HL-60 (cell line): ENCODE results near the gene AR.

ENCODE experiments used
- DNase-seq, 2 experiments: peaks; one replicate each; pipeline ENCODE4 v3.0.0-alpha.2; 2010 to 2020; ENCODE audit warnings: low read depth in 1 of 2, low spot score in 1 of 2
- H3K27ac ChIP-seq: fragments of 250-450 bp; sonication (Bioruptor Pico); replicated peaks from 2 replicates; pipeline ENCODE4 v1.5.1; 2020; ENCODE audit warnings: mild to moderate bottlenecking, moderate library complexity
- H3K27me3 ChIP-seq: fragments of 250-450 bp; sonication (Bioruptor Pico); 2 replicates; pipeline ENCODE4 v1.5.1; 2021; ENCODE audit warnings: mild to moderate bottlenecking, moderate library complexity; ENCODE audit not compliant: insufficient read depth, poor library complexity, severe bottlenecking
- H3K4me3 ChIP-seq: replicated peaks from 2 replicates; pipeline ENCODE4 v1.5.1; 2011; ENCODE audit warnings: mild to moderate bottlenecking, control low read depth, low read length; ENCODE audit not compliant: insufficient read depth
- GABPA ChIP-seq: IDR thresholded peaks from 2 replicates; pipeline ENCODE4 v1.6.1; 2012; ENCODE audit warnings: low read depth
- POLR2AphosphoS5 ChIP-seq: IDR thresholded peaks from 2 replicates; pipeline ENCODE4 v1.6.1; 2012; ENCODE audit warnings: low read depth
- SPI1 ChIP-seq: IDR thresholded peaks from 2 replicates; pipeline ENCODE4 v1.6.1; 2012; ENCODE audit warnings: low read depth, mild to moderate bottlenecking, borderline replicate concordance
- TF ChIP-seq, protein P1 (sequence below): IDR thresholded peaks from one replicate; pipeline ENCODE4 v1.5.1; 2011; ENCODE audit warnings: low read length, control low read depth, inconsistent platforms; ENCODE audit not compliant: insufficient read depth
- TF ChIP-seq, protein P2 (sequence below): IDR thresholded peaks from 2 replicates; pipeline ENCODE4 v1.6.1; 2012; ENCODE audit warnings: low read depth; ENCODE audit not compliant: insufficient replicate concordance

The AR gene

DNA sequence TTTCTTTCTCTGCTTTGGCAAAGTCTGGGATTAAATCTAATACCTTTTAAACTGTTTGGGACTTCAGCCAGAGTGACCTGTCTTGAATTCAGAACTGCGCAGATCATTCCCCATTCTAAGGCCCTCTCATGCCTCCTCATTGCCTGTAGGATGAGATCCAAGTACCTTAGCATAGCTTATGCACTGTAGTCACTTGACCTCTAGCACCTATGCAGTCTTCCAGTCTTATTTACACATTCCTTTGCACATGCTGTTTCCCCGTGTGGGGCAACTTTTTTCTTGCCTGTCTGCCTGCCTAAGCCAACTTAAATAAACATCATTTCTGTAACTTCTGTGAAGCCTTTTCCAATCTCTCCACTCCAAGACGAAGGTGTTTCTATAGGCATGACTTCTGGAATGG, 68.4 kb downstream of the AR start:
- Histone ChIP-seq H3K27ac (no peak overlapping the region), H3K27me3 (no peaks in the 10 kb centered on the region), H3K4me3 (no peak overlapping the region)
- TF ChIP-seq POLR2AphosphoS5 (no peak), SPI1 (no peak), GABPA (no peak)
- TF ChIP-seq, protein P1, sequence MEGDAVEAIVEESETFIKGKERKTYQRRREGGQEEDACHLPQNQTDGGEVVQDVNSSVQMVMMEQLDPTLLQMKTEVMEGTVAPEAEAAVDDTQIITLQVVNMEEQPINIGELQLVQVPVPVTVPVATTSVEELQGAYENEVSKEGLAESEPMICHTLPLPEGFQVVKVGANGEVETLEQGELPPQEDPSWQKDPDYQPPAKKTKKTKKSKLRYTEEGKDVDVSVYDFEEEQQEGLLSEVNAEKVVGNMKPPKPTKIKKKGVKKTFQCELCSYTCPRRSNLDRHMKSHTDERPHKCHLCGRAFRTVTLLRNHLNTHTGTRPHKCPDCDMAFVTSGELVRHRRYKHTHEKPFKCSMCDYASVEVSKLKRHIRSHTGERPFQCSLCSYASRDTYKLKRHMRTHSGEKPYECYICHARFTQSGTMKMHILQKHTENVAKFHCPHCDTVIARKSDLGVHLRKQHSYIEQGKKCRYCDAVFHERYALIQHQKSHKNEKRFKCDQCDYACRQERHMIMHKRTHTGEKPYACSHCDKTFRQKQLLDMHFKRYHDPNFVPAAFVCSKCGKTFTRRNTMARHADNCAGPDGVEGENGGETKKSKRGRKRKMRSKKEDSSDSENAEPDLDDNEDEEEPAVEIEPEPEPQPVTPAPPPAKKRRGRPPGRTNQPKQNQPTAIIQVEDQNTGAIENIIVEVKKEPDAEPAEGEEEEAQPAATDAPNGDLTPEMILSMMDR = no peak
- TF ChIP-seq, protein P2, sequence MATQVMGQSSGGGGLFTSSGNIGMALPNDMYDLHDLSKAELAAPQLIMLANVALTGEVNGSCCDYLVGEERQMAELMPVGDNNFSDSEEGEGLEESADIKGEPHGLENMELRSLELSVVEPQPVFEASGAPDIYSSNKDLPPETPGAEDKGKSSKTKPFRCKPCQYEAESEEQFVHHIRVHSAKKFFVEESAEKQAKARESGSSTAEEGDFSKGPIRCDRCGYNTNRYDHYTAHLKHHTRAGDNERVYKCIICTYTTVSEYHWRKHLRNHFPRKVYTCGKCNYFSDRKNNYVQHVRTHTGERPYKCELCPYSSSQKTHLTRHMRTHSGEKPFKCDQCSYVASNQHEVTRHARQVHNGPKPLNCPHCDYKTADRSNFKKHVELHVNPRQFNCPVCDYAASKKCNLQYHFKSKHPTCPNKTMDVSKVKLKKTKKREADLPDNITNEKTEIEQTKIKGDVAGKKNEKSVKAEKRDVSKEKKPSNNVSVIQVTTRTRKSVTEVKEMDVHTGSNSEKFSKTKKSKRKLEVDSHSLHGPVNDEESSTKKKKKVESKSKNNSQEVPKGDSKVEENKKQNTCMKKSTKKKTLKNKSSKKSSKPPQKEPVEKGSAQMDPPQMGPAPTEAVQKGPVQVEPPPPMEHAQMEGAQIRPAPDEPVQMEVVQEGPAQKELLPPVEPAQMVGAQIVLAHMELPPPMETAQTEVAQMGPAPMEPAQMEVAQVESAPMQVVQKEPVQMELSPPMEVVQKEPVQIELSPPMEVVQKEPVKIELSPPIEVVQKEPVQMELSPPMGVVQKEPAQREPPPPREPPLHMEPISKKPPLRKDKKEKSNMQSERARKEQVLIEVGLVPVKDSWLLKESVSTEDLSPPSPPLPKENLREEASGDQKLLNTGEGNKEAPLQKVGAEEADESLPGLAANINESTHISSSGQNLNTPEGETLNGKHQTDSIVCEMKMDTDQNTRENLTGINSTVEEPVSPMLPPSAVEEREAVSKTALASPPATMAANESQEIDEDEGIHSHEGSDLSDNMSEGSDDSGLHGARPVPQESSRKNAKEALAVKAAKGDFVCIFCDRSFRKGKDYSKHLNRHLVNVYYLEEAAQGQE = no peak
- DNase-seq = no peak

DNA sequence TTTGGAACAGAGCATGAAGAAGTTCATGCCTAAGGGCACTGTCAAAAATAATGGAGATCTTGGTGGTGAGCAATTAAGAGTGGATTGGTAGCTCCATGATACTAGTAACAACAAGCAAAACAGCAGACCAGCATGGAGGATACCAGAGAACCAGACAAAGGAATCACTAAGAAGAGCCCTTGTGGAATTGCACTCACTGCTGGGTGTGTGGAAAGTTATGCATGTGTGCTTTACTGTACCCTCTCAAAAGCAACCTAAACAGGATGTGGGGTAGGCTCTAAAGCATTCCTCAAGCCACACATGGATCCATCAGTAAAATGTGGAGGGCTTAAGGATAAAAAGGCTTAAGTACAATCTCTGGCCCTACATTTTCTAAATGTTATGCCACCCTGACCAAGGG, 69.5 kb downstream of the AR start:
- H3K27ac ChIP-seq = no peak overlapping the region
- no peak for DNase-seq

DNA sequence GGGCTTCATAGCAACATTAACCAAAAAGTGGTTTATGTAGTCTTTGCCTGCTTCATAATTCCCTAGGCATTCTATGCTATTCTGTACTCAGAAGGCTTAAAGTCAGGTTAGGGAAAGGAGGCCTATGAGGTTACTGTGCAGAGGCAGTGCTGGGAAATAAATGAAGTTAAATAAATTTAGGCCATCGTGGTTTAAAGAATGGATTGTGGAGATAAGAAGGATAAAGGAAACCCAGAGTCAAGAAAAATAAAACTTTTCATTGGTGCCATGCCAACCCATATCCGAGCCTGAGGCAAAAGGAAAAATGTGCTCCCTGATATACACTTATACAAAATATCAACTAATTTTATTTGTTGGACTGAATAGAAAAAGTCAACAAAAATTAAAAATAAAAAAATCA, 70.2 kb downstream of the AR start:
- no peak for DNase-seq
- H3K4me3 ChIP-seq = no peak overlapping the region
- no peak for TF ChIP-seq POLR2AphosphoS5
- TF ChIP-seq, protein P2 = no peak
- TF ChIP-seq, protein P1 = no peak
- no peak for TF ChIP-seq SPI1
- TF ChIP-seq GABPA = no peak
- no peaks in the 10 kb centered on the region for H3K27me3 ChIP-seq
- H3K27ac ChIP-seq = no peak overlapping the region

More for the DNA sequence above, 69.5 kb downstream of the AR start:
- TF ChIP-seq, protein P2 = no peak
- TF ChIP-seq, protein P1 = no peak
- TF ChIP-seq GABPA (no peak), SPI1 (no peak), POLR2AphosphoS5 (no peak)
- Histone ChIP-seq H3K27me3 (no peaks in the 10 kb centered on the region), H3K4me3 (no peak overlapping the region)
